NB4 (cell line): ENCODE measurements around the gene ADSS1.
"Not testable (repeated sequence)": the region's sequence is repeated elsewhere in the genome, so short reads cannot be mapped to it uniquely, and the experiment has no call there.

Experiments
- DNase-seq: peaks from one replicate; pipeline ENCODE4 v3.0.0; 2010; ENCODE audit warnings: low read depth
- H3K4me3 ChIP-seq: one replicate; pipeline ENCODE4 v1.5.1; 2011; ENCODE audit warnings: mild to moderate bottlenecking, low read depth, low read length, moderate library complexity
- CTCF ChIP-seq: IDR thresholded peaks from one replicate; pipeline ENCODE4 v1.5.1; 2012; ENCODE audit warnings: low read depth, low read length
- MAX ChIP-seq: IDR thresholded peaks from 2 replicates; pipeline ENCODE4 v1.6.1; 2011; ENCODE audit warnings: low read depth, low read length
- MYC ChIP-seq: IDR thresholded peaks from 2 replicates; pipeline ENCODE4 v1.6.1; 2011; ENCODE audit warnings: low read depth, low read length
- POLR2A ChIP-seq: IDR thresholded peaks from 2 replicates; pipeline ENCODE4 v1.6.1; 2011; ENCODE audit warnings: mild to moderate bottlenecking; ENCODE audit not compliant: insufficient read length; ENCODE audit errors: extremely low read depth

ADSS1 gene

GRCh38 chr14:104728631-104729030 is 4.6 kb downstream of the ADSS1 start:
- no peak for DNase-seq
- TF ChIP-seq POLR2A (no peak), CTCF (no peak), MAX (no peak), MYC (no peak)
- H3K4me3 ChIP-seq = no peak overlapping the region

GRCh38 chr14:104729176-104729834 is 5.3 kb downstream of the ADSS1 start:
- not testable (repeated sequence) for H3K4me3 ChIP-seq, DNase-seq

- no peak for TF ChIP-seq CTCF
- TF ChIP-seq MYC = no peak
- no peak for TF ChIP-seq MAX
- TF ChIP-seq POLR2A = no peak
- no peak overlapping the region for H3K4me3 ChIP-seq
- DNase-seq = no peak
These were observed 5.8 kb downstream of the ADSS1 start for GRCh38 chr14:104729835-104730181.

GRCh38 chr14:104730487-104730886 is 6.5 kb downstream of the ADSS1 start:
- H3K4me3 ChIP-seq = no peak overlapping the region
- TF ChIP-seq POLR2A (no peak), MYC (no peak)
- DNase-seq = no peak

GRCh38 chr14:104731320-104732294 is 7.6 kb downstream of the ADSS1 start:
- DNase-seq = peak; percentile 40
- H3K4me3 ChIP-seq = no peak overlapping the region
- TF ChIP-seq CTCF = peak; percentile 41
- no peak for TF ChIP-seq MYC

- no peak for DNase-seq
- TF ChIP-seq POLR2A (no peak), MAX (no peak), MYC (no peak), CTCF (no peak)
These were observed 8.4 kb downstream of the ADSS1 start for GRCh38 chr14:104732355-104732804.

More at GRCh38 chr14:104732355-104732804, 8.4 kb downstream of the ADSS1 start:
- no peak overlapping the region for H3K4me3 ChIP-seq
